PFSK-1 (cell line): ENCODE results near the gene PTPRN2.

Source experiments
- FOXP2 ChIP-seq: optimal IDR thresholded peaks from 2 replicates; pipeline ENCODE3; 2011; ENCODE audit warnings: borderline replicate concordance, control low read depth, inconsistent platforms; ENCODE audit not compliant: insufficient read depth; ENCODE audit errors: extremely low read length, extremely low read depth
- POLR2AphosphoS5 ChIP-seq: IDR thresholded peaks from 2 replicates; pipeline ENCODE4 v1.6.1; 2012; ENCODE audit warnings: low read depth, mild to moderate bottlenecking, control low read depth, low read length, moderate library complexity
- REST ChIP-seq, 2 experiments: IDR thresholded peaks; 2 replicates each; pipeline versions ENCODE4 v1.6.1 to v1.8.0; 2011 to 2012; ENCODE audit warnings: low read depth in 2 of 2, low read length in 2 of 2, control low read depth in 1 of 2, inconsistent platforms in 1 of 2, mild to moderate bottlenecking in 1 of 2, moderate library complexity in 1 of 2; ENCODE audit not compliant: insufficient read depth in 1 of 2
- SIN3A ChIP-seq: IDR thresholded peaks from 2 replicates; pipeline ENCODE4 v1.6.1; 2012; ENCODE audit warnings: mild to moderate bottlenecking, low read length, moderate library complexity, borderline replicate concordance; ENCODE audit not compliant: insufficient read depth
- TAF1 ChIP-seq: IDR thresholded peaks from 2 replicates; pipeline ENCODE4 v1.6.1; 2012; ENCODE audit warnings: low read length, control low read depth, borderline replicate concordance; ENCODE audit not compliant: insufficient read depth

PTPRN2 gene

DNA sequence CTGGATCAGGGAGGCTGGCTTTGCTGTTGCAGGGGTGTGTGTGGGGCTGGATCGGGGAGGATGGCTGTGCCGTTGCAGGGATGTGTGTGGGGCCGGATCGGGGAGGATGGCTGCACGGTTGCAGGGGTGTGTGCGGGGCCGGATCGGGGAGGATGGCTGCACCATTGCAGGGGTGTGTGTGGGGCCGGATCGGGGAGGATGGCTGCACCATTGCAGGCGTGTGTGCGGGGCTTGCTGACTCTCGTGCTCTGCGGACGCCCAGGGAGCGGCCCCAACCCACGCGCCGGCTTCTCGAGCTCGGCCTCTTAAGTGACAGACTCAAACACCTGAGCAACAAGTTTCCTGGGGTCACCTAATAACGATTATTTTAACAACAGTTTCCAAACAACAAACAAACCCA is 732.6 kb downstream of the PTPRN2 start:
- TF ChIP-seq POLR2AphosphoS5 (no peak), REST (IDR thresholded peaks at IDR 0.05; ENCODE audit: insufficient read depth in 1 of 2, low read depth in 2 of 2, low read length in 2 of 2) (no peak), FOXP2 (no peak), SIN3A (no peak), TAF1 (no peak)

GRCh38 chr7:157854066-157854891 is 733.3 kb downstream of the PTPRN2 start:
- TF ChIP-seq SIN3A, result no peak
- TF ChIP-seq REST (IDR thresholded peaks at IDR 0.05; ENCODE audit: insufficient read depth in 1 of 2, low read depth in 2 of 2, low read length in 2 of 2), result no peak
- no peak for TF ChIP-seq TAF1
- TF ChIP-seq FOXP2, result no peak
- no peak for TF ChIP-seq POLR2AphosphoS5

GRCh38 chr7:157853789-157854065 is 733.9 kb downstream of the PTPRN2 start:
- TF ChIP-seq REST (IDR thresholded peaks at IDR 0.05; ENCODE audit: insufficient read depth in 1 of 2, low read depth in 2 of 2, low read length in 2 of 2) (no peak), FOXP2 (no peak), POLR2AphosphoS5 (no peak), SIN3A (no peak), TAF1 (no peak)

GRCh38 chr7:157853076-157853788 is 734.4 kb downstream of the PTPRN2 start:
- TF ChIP-seq POLR2AphosphoS5 (no peak), FOXP2 (no peak), SIN3A (no peak), TAF1 (no peak), REST (IDR thresholded peaks at IDR 0.05; ENCODE audit: insufficient read depth in 1 of 2, low read depth in 2 of 2, low read length in 2 of 2) (no peak)
